ENCODE measurements around the gene CCR9.
A peak's percentile ranks its signal among the peaks of the same experiment; 100 is the strongest.

CCR9 gene

GRCh38 chr3:45905755-45906154 lies 19.4 kb downstream of the CCR9 start:
- no peak for DNase-seq (ENCODE audit: low read depth)
- no peak overlapping the region for H3K4me3 ChIP-seq (ENCODE audit: low read depth, low read length)

DNA sequence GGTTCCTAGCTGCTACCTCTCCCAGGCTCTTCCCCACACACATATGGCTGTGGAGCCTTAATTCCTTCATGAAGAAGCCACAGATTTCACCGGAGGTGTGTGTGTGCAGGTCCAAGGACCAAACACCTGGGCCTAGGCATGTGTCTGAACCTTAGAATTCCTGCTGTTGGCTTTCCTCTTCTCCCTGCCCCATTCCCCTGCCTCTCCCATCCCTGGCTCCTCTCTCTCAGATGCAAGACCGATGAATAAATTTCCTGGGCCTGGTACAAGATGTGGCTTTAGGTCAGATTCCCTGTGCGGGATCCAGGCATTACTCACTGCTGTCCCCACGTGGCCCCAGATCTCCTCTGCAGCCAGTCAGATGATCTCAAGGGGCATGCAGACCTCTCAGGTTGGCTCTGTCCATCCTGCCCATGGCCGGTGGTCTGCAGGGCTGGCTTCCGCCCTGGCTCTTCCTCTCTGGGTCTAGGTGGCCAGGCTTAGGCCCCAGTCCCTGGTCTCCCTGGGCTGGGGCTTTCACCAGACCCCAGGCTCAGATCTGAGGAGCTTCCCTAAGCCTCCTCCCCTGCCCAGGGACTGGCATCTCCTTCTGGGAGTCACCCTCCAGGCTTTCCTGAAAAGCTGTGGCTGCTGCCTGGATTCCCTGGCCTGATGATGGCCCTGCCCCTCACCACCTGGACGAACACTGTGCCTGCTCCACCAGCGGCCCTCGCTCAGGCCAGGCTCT lies 20.5 kb downstream of the CCR9 start:
- peak; percentile 48 for DNase-seq (ENCODE audit: low read depth)

DNA sequence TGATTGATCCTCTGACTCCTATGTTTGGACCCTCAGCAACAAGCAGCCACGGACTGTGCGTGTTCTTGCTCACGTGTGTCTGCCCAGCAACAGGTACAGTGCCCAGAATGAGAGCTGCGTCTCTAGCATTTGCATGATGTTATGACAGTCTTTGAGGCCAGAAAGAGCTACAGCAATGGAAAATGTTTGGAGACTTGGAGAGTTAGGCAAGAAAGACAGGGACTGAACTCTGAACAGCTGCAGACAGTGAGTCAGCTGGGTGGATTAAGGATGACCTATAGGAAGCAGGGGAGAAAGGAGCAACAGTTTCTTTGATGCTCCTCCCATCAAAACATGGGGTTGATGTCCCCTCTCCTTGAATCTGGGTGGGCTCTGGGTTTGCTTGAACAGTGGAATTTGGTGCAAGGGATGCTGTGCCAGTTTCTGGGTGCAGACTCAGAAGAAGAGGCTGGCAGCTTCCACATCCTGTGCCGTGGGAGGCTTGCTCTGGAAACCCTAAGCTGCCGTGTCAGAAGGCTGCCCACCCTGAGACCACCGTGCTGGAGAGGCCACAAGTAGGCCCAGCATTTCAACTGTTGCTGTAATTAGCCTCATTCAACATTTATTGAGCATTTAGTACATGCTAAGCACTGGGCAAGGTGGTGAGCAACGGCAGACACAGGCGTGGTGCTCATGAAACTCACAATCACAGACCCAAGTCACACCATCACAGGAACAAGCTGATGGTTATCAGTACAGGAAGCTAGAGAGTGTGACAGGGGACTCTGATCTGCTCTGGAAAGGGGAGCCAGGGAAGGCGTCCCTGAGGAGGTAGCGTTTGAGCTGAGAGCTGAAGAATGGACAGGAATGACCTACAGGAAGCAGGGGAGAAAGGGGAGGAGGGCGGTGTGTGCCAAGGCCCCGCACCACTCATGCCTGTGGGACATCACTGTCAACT lies 21.7 kb downstream of the CCR9 start:
- peak; percentile 42 for DNase-seq (ENCODE audit: low read depth)
- no peak overlapping the region for H3K4me3 ChIP-seq (ENCODE audit: low read depth, low read length)

More for the DNA sequence above, 20.5 kb downstream of the CCR9 start:
- no peak overlapping the region for H3K4me3 ChIP-seq (ENCODE audit: low read depth, low read length)

DNA sequence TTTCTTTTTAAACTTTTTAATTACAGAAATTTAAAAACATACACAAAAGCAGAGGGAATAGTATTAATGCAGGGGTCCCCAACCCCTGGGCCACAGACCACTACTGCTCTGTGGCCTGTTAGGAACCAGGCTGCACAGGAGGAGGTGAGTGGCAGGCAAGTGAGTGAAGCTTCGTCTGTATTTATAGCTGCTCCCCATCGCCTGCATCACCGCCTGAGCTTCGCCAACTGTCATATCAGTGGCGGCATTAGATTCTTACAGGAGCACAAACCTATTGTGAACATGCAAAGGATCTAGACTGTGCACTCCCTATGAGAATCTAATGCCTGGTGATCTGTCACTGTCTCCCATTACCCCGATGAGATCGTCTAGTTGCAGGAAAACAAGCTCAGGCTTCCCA lies 22.4 kb downstream of the CCR9 start:
- no peak overlapping the region for H3K4me3 ChIP-seq (ENCODE audit: low read depth, low read length)
- no peak for DNase-seq (ENCODE audit: low read depth)

GRCh38 chr3:45909542-45909941 lies 23.2 kb downstream of the CCR9 start:
- H3K4me3 ChIP-seq (ENCODE audit: low read depth, low read length) = no peak overlapping the region
- no peak for DNase-seq (ENCODE audit: low read depth)

GRCh38 chr3:45910892-45911291 lies 24.5 kb downstream of the CCR9 start:
- DNase-seq (ENCODE audit: low read depth) = no peak
- H3K4me3 ChIP-seq (ENCODE audit: low read depth, low read length) = no peak overlapping the region

- H3K4me3 ChIP-seq (ENCODE audit: low read depth, low read length) = no peak overlapping the region
- DNase-seq (ENCODE audit: low read depth) = no peak
These were observed 25.3 kb downstream of the CCR9 start for GRCh38 chr3:45911511-45912226.

GRCh38 chr3:45912435-45912834 lies 26.1 kb downstream of the CCR9 start:
- no peak for DNase-seq (ENCODE audit: low read depth)

GRCh38 chr3:45914362-45915058 lies 28.2 kb downstream of the CCR9 start:
- no peak for DNase-seq (ENCODE audit: low read depth)
- H3K4me3 ChIP-seq (ENCODE audit: low read depth, low read length) = no peak overlapping the region

More at GRCh38 chr3:45912435-45912834, 26.1 kb downstream of the CCR9 start:
- no peak overlapping the region for H3K4me3 ChIP-seq (ENCODE audit: low read depth, low read length)

- no peak for DNase-seq (ENCODE audit: low read depth)
These were observed 28.7 kb downstream of the CCR9 start for GRCh38 chr3:45915059-45915439.

DNA sequence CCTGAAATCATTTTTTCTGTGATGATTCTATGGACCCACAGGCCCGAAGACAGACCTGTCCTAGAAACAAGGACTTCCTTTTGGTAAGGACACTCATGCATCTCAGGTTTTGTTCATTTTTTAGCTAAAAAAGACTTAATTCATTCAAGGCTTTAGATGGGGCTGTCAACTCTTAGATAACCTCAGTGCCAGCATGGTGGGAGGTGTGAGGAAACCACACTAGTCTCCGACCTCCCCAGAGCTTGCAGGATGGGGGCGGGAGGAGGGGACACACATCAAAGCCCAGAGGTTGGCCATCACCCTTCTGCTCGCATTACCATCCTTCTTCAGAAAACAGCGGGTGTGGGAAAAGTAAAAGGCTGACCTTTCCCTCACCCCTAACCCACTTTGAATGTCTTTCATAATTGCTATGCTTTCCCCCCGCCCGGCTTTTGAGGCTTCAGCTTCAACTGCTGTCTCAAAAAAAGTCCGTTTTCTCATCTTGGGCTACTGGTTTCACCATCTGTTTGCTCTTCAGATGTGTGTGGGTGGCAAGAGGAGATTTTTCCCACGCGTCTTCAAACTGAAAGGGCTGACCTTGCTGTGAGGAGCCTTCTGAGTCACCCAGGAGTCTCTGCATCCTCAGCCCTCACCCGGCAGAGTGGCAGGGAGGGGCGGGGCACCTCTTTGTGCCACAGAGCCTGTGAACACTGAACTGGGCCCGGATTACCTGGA lies 29.3 kb downstream of the CCR9 start:
- no peak overlapping the region for H3K4me3 ChIP-seq (ENCODE audit: low read depth, low read length)
- DNase-seq (ENCODE audit: low read depth) = peak; percentile 89

More at GRCh38 chr3:45915059-45915439, 28.7 kb downstream of the CCR9 start:
- no peak overlapping the region for H3K4me3 ChIP-seq (ENCODE audit: low read depth, low read length)

DNA sequence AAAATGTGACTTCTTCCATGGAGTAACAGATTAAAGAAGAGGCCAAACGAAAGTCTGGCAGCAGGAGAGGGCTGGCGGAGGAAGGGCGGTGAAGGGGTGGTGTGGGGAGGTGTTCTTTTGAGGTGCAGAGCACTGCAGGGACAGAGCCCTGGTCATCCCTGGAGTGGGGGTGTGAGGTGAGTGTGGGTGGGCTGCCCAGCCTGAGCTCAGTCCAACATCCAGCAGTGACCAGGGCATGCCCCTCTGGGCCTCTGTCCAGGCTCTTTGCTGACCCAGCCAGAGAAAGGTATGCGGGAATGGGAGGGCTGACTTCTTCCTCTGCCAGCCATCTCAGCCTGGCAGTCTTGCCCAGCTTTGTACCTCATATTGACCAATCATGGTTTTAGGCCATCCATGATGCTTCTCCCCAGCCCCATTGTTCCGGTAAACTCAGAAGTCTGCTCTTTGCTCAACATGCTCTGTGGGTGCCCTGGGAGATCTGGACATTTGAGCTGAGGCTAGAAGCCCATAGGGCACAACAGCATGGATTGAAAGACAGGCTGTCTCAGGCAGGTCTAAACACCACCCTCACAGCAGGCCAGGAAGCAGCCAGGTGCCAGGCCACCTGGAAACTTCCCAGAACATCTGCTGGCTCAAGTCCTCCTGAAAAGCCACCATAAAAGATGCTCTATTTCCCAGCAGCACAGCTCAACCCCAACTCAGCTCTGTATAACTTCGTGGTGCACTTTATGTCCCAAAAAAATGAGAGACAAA lies 31.0 kb downstream of the CCR9 start:
- H3K4me3 ChIP-seq (ENCODE audit: low read depth, low read length) = no peak overlapping the region
- no peak for DNase-seq (ENCODE audit: low read depth)

- no peak for DNase-seq (ENCODE audit: low read depth)
- no peak overlapping the region for H3K4me3 ChIP-seq (ENCODE audit: low read depth, low read length)
These were observed 35.1 kb downstream of the CCR9 start for GRCh38 chr3:45921158-45922038.

DNA sequence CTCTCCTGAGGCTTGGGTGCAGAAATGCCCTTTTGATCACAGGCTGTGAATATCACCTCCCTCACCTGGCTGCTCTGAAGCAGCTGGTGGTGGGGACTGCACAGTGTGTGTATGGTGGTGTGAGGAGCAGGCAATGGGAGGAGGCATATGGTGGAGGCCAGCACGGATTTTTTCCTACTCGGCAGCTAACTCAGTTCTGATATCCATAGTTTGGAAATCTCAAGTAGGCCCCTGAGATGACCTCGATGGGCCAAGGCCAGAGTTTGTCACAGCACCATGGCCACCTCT lies 35.6 kb downstream of the CCR9 start:
- H3K4me3 ChIP-seq (ENCODE audit: low read depth, low read length) = no peak overlapping the region
- DNase-seq (ENCODE audit: low read depth) = no peak

- no peak for DNase-seq (ENCODE audit: low read depth)
- H3K4me3 ChIP-seq (ENCODE audit: low read depth, low read length) = no peak overlapping the region
These were observed 36.7 kb downstream of the CCR9 start for GRCh38 chr3:45922950-45923590.

- H3K4me3 ChIP-seq (ENCODE audit: low read depth, low read length) = no peak overlapping the region
- peak; percentile 19 for DNase-seq (ENCODE audit: low read depth)
These were observed 37.4 kb downstream of the CCR9 start for GRCh38 chr3:45923755-45924154.

- DNase-seq (ENCODE audit: low read depth) = no peak
- H3K4me3 ChIP-seq (ENCODE audit: low read depth, low read length) = no peak overlapping the region
These were observed 41.5 kb downstream of the CCR9 start for GRCh38 chr3:45927881-45928280.
